ENCODE data around the gene DDA1.

GRCh38 chr19:17283504-17283996 lies 25.8 kb upstream of the DDA1 start:
- TF ChIP-seq FOXM1 (IDR thresholded peaks at IDR 0.05; ENCODE audit: borderline replicate concordance, low read depth) = no peak
- TF ChIP-seq TEAD4 (IDR thresholded peaks at IDR 0.05) = no peak
- no peak for TF ChIP-seq YY1 (IDR thresholded peaks at IDR 0.05; ENCODE audit: low read depth)
